ENCODE measurements around the gene TMEM125. TPM values are rescaled to one million over a fixed set of nuclear protein-coding genes. Genes with fewer than 3 reads are reported as not detected.

Gene TMEM125
- total RNA-seq, 1 experiment from 2014 or later = not detected

GRCh38 chr1:43292679-43293078 lies 22.9 kb downstream of the TMEM125 start:
- ATAC-seq (no peak), DNase-seq (ENCODE audit: low read depth, low spot score) (no peak)
- H3K27ac ChIP-seq (ENCODE audit: low read length) = no peak overlapping the region
- BruUV-seq (replicated peaks) = no TSS peak
- CTCF ChIA-PET = no interaction called here
- in situ Hi-C loops (cut with HindIII; ENCODE audit: low pct_unique_long_range_greater_than_20kb, low sequenced_read_pairs) = no loop called here
- no peaks in the 10 kb centered on the region for H3K36me3 ChIP-seq (ENCODE audit: control insufficient read depth, insufficient read depth, low read length)
- TF ChIP-seq SIN3A (IDR thresholded peaks at IDR 0.05; ENCODE audit: borderline replicate concordance, insufficient read depth, low read depth, low read length) (no peak), POLR2AphosphoS5 (IDR thresholded peaks at IDR 0.05; ENCODE audit: low read depth, low read length) (no peak), CTCF (IDR thresholded peaks at IDR 0.05) (no peak), TCF7L2 (IDR thresholded peaks at IDR 0.05; ENCODE audit: low read depth, low read length) (no peak)
- TF ChIP-seq, protein P1, sequence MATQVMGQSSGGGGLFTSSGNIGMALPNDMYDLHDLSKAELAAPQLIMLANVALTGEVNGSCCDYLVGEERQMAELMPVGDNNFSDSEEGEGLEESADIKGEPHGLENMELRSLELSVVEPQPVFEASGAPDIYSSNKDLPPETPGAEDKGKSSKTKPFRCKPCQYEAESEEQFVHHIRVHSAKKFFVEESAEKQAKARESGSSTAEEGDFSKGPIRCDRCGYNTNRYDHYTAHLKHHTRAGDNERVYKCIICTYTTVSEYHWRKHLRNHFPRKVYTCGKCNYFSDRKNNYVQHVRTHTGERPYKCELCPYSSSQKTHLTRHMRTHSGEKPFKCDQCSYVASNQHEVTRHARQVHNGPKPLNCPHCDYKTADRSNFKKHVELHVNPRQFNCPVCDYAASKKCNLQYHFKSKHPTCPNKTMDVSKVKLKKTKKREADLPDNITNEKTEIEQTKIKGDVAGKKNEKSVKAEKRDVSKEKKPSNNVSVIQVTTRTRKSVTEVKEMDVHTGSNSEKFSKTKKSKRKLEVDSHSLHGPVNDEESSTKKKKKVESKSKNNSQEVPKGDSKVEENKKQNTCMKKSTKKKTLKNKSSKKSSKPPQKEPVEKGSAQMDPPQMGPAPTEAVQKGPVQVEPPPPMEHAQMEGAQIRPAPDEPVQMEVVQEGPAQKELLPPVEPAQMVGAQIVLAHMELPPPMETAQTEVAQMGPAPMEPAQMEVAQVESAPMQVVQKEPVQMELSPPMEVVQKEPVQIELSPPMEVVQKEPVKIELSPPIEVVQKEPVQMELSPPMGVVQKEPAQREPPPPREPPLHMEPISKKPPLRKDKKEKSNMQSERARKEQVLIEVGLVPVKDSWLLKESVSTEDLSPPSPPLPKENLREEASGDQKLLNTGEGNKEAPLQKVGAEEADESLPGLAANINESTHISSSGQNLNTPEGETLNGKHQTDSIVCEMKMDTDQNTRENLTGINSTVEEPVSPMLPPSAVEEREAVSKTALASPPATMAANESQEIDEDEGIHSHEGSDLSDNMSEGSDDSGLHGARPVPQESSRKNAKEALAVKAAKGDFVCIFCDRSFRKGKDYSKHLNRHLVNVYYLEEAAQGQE (IDR thresholded peaks at IDR 0.05; ENCODE audit: insufficient read depth in 1 of 2, low read depth in 2 of 2, low read length in 1 of 2) = no peak
- no peak overlapping the region for H3K4me3 ChIP-seq (ENCODE audit: low read depth in 2 of 2, low read length in 2 of 2)
- H3K27me3 ChIP-seq (ENCODE audit: control insufficient read depth, insufficient read depth, low read length) = no peaks in the 10 kb centered on the region
- H3K4me1 ChIP-seq (ENCODE audit: control insufficient read depth, insufficient read depth, low read length) = no peaks in the 10 kb centered on the region
- no peaks in the 10 kb centered on the region for H3K9me3 ChIP-seq (ENCODE audit: control insufficient read depth, insufficient read depth, low read depth, low read length)
- intact Hi-C loops (cut with micrococcal nuclease; ENCODE audit: unreplicated experiment) = no loop called here
- POLR2A ChIA-PET = no interaction called here

GRCh38 chr1:43293176-43293575 lies 23.4 kb downstream of the TMEM125 start:
- ChIA-PET CTCF (no interaction called here), POLR2A (no interaction called here)
- intact Hi-C loops (cut with micrococcal nuclease; ENCODE audit: unreplicated experiment) = no loop called here
- no peak overlapping the region for H3K27ac ChIP-seq (ENCODE audit: low read length)
- H3K4me1 ChIP-seq (ENCODE audit: control insufficient read depth, insufficient read depth, low read length) = no peaks in the 10 kb centered on the region
- no peaks in the 10 kb centered on the region for H3K36me3 ChIP-seq (ENCODE audit: control insufficient read depth, insufficient read depth, low read length)
- H3K4me3 ChIP-seq (ENCODE audit: low read depth in 2 of 2, low read length in 2 of 2) = no peak overlapping the region
- H3K9me3 ChIP-seq (ENCODE audit: control insufficient read depth, insufficient read depth, low read depth, low read length) = no peaks in the 10 kb centered on the region
- no peaks in the 10 kb centered on the region for H3K27me3 ChIP-seq (ENCODE audit: control insufficient read depth, insufficient read depth, low read length)
- no TSS peak for BruUV-seq (replicated peaks)
- in situ Hi-C loops (cut with HindIII; ENCODE audit: low pct_unique_long_range_greater_than_20kb, low sequenced_read_pairs) = no loop called here
- TF ChIP-seq SIN3A (IDR thresholded peaks at IDR 0.05; ENCODE audit: borderline replicate concordance, insufficient read depth, low read depth, low read length) (no peak), TCF7L2 (IDR thresholded peaks at IDR 0.05; ENCODE audit: low read depth, low read length) (no peak), CTCF (IDR thresholded peaks at IDR 0.05) (no peak), POLR2AphosphoS5 (IDR thresholded peaks at IDR 0.05; ENCODE audit: low read depth, low read length) (no peak)
- TF ChIP-seq, protein P1 (IDR thresholded peaks at IDR 0.05; ENCODE audit: insufficient read depth in 1 of 2, low read depth in 2 of 2, low read length in 1 of 2) = no peak
- no peak for ATAC-seq
- no peak for DNase-seq (ENCODE audit: low read depth, low spot score)
